B cell (primary cell): Measurements from ENCODE around the gene SEPSECS. TPM values are rescaled to one million over a fixed set of nuclear protein-coding genes. Genes with fewer than 3 reads are reported as not detected.

ENCODE experiments used
- ATAC-seq: fragments of 200-7000 bp; cut with Tn5 transposase; one replicate; pipeline ENCODE4 v1.10.0; 2021; ENCODE audit warnings: low read depth, mild to moderate bottlenecking, moderate number of reproducible peaks, moderate library complexity
- CTCF ChIA-PET: fragments of 350-600 bp; sonication (Branson Sonifier 250); formaldehyde crosslinking; loops from one replicate; lab custom pipeline; 2021; ENCODE audit warnings: antibody characterized with exemption, inconsistent platforms; lab: Charles Lee
- POLR2A ChIA-PET: fragments of 350-600 bp; sonication (Branson Sonifier 250); formaldehyde crosslinking; loops from one replicate; lab custom pipeline; 2021; ENCODE audit warnings: antibody characterized with exemption; lab: Charles Lee
- DNase-seq: peaks from one replicate; pipeline ENCODE4 v3.0.0; 2013
- H2AFZ ChIP-seq: 2 replicates; pipeline ENCODE4 v1.6.1; 2012; ENCODE audit warnings: mild to moderate bottlenecking, low read depth, low read length; ENCODE audit not compliant: insufficient read depth, poor library complexity, severe bottlenecking
- H3K27ac ChIP-seq, 2 donors: 1 replicate in 1 of 2; 2 replicates in 1 of 2; pipeline ENCODE4 v1.5.1; 2012 to 2013; ENCODE audit warnings: low read length in 2 of 2, mild to moderate bottlenecking in 2 of 2, moderate library complexity in 1 of 2
- H3K27me3 ChIP-seq, 4 experiments: fragments of 200-600 bp in 1 of 4; sonication (generic) in 1 of 4; replicated peaks in 1 of 4; 1 replicate in 2 of 4; 2 replicates in 2 of 4; pipeline versions ENCODE4 v1.6.1 to v1.7.0; 2013 to 2016; ENCODE audit warnings: low read length in 3 of 4, mild to moderate bottlenecking in 2 of 4, mixed read lengths in 1 of 4, moderate library complexity in 1 of 4; ENCODE audit not compliant: insufficient read depth in 4 of 4, control insufficient read depth in 3 of 4; ENCODE audit errors: control extremely low read depth in 1 of 4
- H3K36me3 ChIP-seq, 2 experiments: replicated peaks in 1 of 2; 1 replicate in 1 of 2; 2 replicates in 1 of 2; pipeline versions ENCODE4 v1.6.1 to v1.7.1; 2013; ENCODE audit warnings: low read length in 1 of 2; ENCODE audit not compliant: insufficient read depth in 2 of 2, control insufficient read depth in 1 of 2; ENCODE audit errors: control extremely low read depth in 1 of 2, extremely low read depth in 1 of 2
- H3K4me1 ChIP-seq, 2 donors: fragments of 200-600 bp in 1 of 2; sonication (generic) in 1 of 2; 1 replicate in 1 of 2; 2 replicates in 1 of 2; pipeline versions ENCODE4 v1.5.1 to v1.6.1; 2013 to 2017; ENCODE audit warnings: low read length in 2 of 2; ENCODE audit not compliant: control insufficient read depth in 2 of 2, insufficient read depth in 2 of 2
- H3K4me2 ChIP-seq: replicated peaks from 2 replicates; pipeline ENCODE3; 2012; ENCODE audit warnings: mild to moderate bottlenecking, low read depth, low read length; ENCODE audit not compliant: poor library complexity, severe bottlenecking
- H3K4me3 ChIP-seq, 5 experiments: fragments of 200-600 bp in 1 of 5; sonication (generic) in 1 of 5; 1 replicate in 3 of 5; 2 replicates in 2 of 5; pipeline versions ENCODE4 v1.5.1 to v1.7.0; 2011 to 2016; ENCODE audit warnings: low read length in 4 of 5, mild to moderate bottlenecking in 4 of 5, low read depth in 2 of 5, control low read depth in 1 of 5, moderate library complexity in 1 of 5; ENCODE audit not compliant: insufficient read depth in 1 of 5; ENCODE audit errors: control extremely low read depth in 1 of 5, extremely low read depth in 1 of 5
- H3K79me2 ChIP-seq: fragments of 200-600 bp; sonication (generic); one replicate; pipeline ENCODE4 v1.6.0; 2016; ENCODE audit warnings: low read length; ENCODE audit not compliant: control insufficient read depth, insufficient read depth
- H3K9ac ChIP-seq: fragments of 200-600 bp; sonication (generic); 2 replicates; pipeline ENCODE4 v1.6.1; 2017; ENCODE audit warnings: mild to moderate bottlenecking, low read length, moderate library complexity
- H3K9me3 ChIP-seq, 3 donors: one replicate each; pipeline versions ENCODE4 v1.6.1 to v1.7.1; 2013; ENCODE audit warnings: low read length in 2 of 3; ENCODE audit not compliant: control insufficient read depth in 2 of 3, insufficient read depth in 1 of 3; ENCODE audit errors: control extremely low read depth in 1 of 3
- H4K20me1 ChIP-seq: 2 replicates; pipeline ENCODE4 v1.6.0; 2012; ENCODE audit warnings: mild to moderate bottlenecking, low read length; ENCODE audit not compliant: insufficient read depth, control insufficient read depth, poor library complexity, severe bottlenecking
- H3K27ac Mint-ChIP-seq: one replicate; pipeline ENCODE4 v1.8.0; 2021; ENCODE audit warnings: mixed read lengths
- H3K27me3 Mint-ChIP-seq: one replicate; pipeline ENCODE4 v1.8.0; 2021; ENCODE audit warnings: mixed read lengths
- H3K4me1 Mint-ChIP-seq: one replicate; pipeline ENCODE4 v1.8.0; 2021; ENCODE audit warnings: mixed read lengths
- H3K4me3 Mint-ChIP-seq: one replicate; pipeline ENCODE4 v1.8.0; 2021; ENCODE audit warnings: mixed read lengths
- H3K9me3 Mint-ChIP-seq: one replicate; pipeline ENCODE4 v1.8.0; 2022; ENCODE audit warnings: mixed read lengths; ENCODE audit not compliant: insufficient read depth
- CTCF ChIP-seq: fragments of 200-600 bp; IDR thresholded peaks from one replicate; pipeline ENCODE4 v1.8.0; 2022; ENCODE audit warnings: antibody characterized with exemption, mild to moderate bottlenecking
- EZH2 ChIP-seq: IDR thresholded peaks from 2 replicates; pipeline ENCODE4 v1.6.1; 2012; ENCODE audit warnings: borderline replicate concordance, low read depth, mild to moderate bottlenecking, moderate library complexity, low read length; ENCODE audit not compliant: insufficient read depth, poor library complexity, severe bottlenecking
- WGBS: methylation state at CpG from one replicate; pipeline ENCODE4 v1.1.5; 2013; ENCODE audit warnings: missing lambda C conversion rate; ENCODE audit not compliant: insufficient coverage; 5-methylcytosine and 5-hydroxymethylcytosine counted together
- intact Hi-C: fragments of 100-400 bp; cut with micrococcal nuclease; formaldehyde crosslinking; loops from one replicate; pipeline ENCODE4 v1.10.0; 2022
- polyA plus RNA-seq: library from polyadenylated mRNA; depleted of rRNA; stranded (reverse); fragments of >200 nt; gene quantifications from 2 replicates; pipeline ENCODE4 v1.2.3, GENCODE V29; 2012
- total RNA-seq, 2 donors: library from RNA; stranded (reverse); fragments of 120-200 nt in 1 of 2; gene quantifications; 1 replicate in 1 of 2; 2 replicates in 1 of 2; pipeline versions ENCODE4 v1.2.3 to v1.2.4, GENCODE V29; 2013 to 2022

Gene SEPSECS
- total and polyA plus RNA-seq, 2 donors (not counting 1 experiment from before 2014, with no cell fraction given): 6.2 to 17.0 TPM

GRCh38 chr4:25100021-25100555 lies 60.2 kb downstream of the SEPSECS start:
- Histone ChIP-seq H3K9me3 (peaks cover 0 to 17% (median 0%) of the 10 kb centered on the region in 3 donors), H4K20me1 (no peaks in the 10 kb centered on the region), H3K79me2 (no peaks in the 10 kb centered on the region), H3K27me3 (no peaks in the 10 kb centered on the region), H3K4me3 (no peak overlapping the region), H3K4me2 (no peak overlapping the region), H2AFZ (no peak overlapping the region), H3K9ac (no peak overlapping the region), H3K4me1 (no peaks in the 10 kb centered on the region), H3K36me3 (no peaks in the 10 kb centered on the region), H3K27ac (no peak overlapping the region)
- TF ChIP-seq CTCF (no peak), EZH2 (no peak)
- intact Hi-C loops: no loop called here
- peaks cover 5% of the 10 kb centered on the region for H3K9me3 Mint-ChIP-seq
- no peak overlapping the region for H3K27ac Mint-ChIP-seq
- POLR2A ChIA-PET: no interaction called here
- DNase-seq: no peak
- 92% methylated on average over 2 of the region's 4 CpGs for WGBS
- no peaks in the 10 kb centered on the region for H3K4me1 Mint-ChIP-seq
- ATAC-seq: no peak
- H3K27me3 Mint-ChIP-seq: peaks cover 18% of the 10 kb centered on the region
- CTCF ChIA-PET: no interaction called here
- H3K4me3 Mint-ChIP-seq: no peak overlapping the region

GRCh38 chr4:25098964-25099891 lies 61.0 kb downstream of the SEPSECS start:
- H3K27ac ChIP-seq: no peak overlapping the region
- no peak overlapping the region for H3K4me2 ChIP-seq
- no peak for DNase-seq
- Mint-ChIP-seq H3K27ac (no peak overlapping the region), H3K27me3 (peaks cover 15% of the 10 kb centered on the region), H3K9me3 (peaks cover 5% of the 10 kb centered on the region), H3K4me1 (no peaks in the 10 kb centered on the region), H3K4me3 (no peak overlapping the region)
- H4K20me1 ChIP-seq: no peaks in the 10 kb centered on the region
- WGBS: 81% methylated on average over 8 of the region's 10 CpGs
- no peaks in the 10 kb centered on the region for H3K27me3 ChIP-seq
- POLR2A ChIA-PET: no interaction called here
- H3K9ac ChIP-seq: no peak overlapping the region
- H3K9me3 ChIP-seq: peaks cover 0 to 17% (median 0%) of the 10 kb centered on the region in 3 donors
- no peak overlapping the region for H2AFZ ChIP-seq
- H3K4me1 ChIP-seq: no peaks in the 10 kb centered on the region
- H3K79me2 ChIP-seq: no peaks in the 10 kb centered on the region
- intact Hi-C loops: no loop called here
- ATAC-seq: no peak
- no peak overlapping the region for H3K4me3 ChIP-seq
- H3K36me3 ChIP-seq: no peaks in the 10 kb centered on the region
- TF ChIP-seq CTCF: peak; percentile 25
- no peak for TF ChIP-seq EZH2
- CTCF ChIA-PET: no interaction called here
